NB4 (cell line): Measurements from ENCODE around the gene IGSF21.

ENCODE experiments used
- CTCF ChIP-seq: IDR thresholded peaks from one replicate; pipeline ENCODE4 v1.5.1; 2012; ENCODE audit warnings: low read depth, low read length
- MYC ChIP-seq: IDR thresholded peaks from 2 replicates; pipeline ENCODE4 v1.6.1; 2011; ENCODE audit warnings: low read depth, low read length
- POLR2A ChIP-seq: IDR thresholded peaks from 2 replicates; pipeline ENCODE4 v1.6.1; 2011; ENCODE audit warnings: mild to moderate bottlenecking; ENCODE audit not compliant: insufficient read length; ENCODE audit errors: extremely low read depth
- TF ChIP-seq, protein P1 (sequence below): IDR thresholded peaks from 2 replicates; pipeline ENCODE4 v1.6.1; 2011; ENCODE audit warnings: low read depth, low read length

- TF ChIP-seq CTCF = no peak
- TF ChIP-seq POLR2A = no peak
- TF ChIP-seq, protein P1, sequence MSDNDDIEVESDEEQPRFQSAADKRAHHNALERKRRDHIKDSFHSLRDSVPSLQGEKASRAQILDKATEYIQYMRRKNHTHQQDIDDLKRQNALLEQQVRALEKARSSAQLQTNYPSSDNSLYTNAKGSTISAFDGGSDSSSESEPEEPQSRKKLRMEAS = no peak
- TF ChIP-seq MYC = no peak
These were observed 25.3 kb downstream of the IGSF21 start for GRCh38 chr1:18132711-18133541.
